A549 (cell line): ENCODE data around the gene MT1A. TPM values are rescaled to one million over a fixed set of nuclear protein-coding genes. Genes with fewer than 3 reads are reported as not detected.

ENCODE experiments used
- ATAC-seq, 2 experiments: fragments of 200-7000 bp in 1 of 2; fragments of >200 bp in 1 of 2; cut with Nextera tagmentation in 1 of 2; cut with Tn5 transposase in 1 of 2; 3 replicates each; pipeline versions ENCODE4 v1.8.0 to v1.9.1; 2018 to 2020; ENCODE audit warnings: mild to moderate bottlenecking in 1 of 2, moderate library complexity in 1 of 2
- CTCF ChIA-PET: fragments of 300-600 bp; sonication (Branson Sonifier 250); formaldehyde crosslinking; extraction: SDS; loops from one replicate; lab custom pipeline; 2021; ENCODE audit warnings: antibody characterized with exemption, inconsistent platforms; lab: Yijun Ruan, JAX
- POLR2A ChIA-PET: fragments of 350-600 bp; formaldehyde crosslinking; extraction: SDS; loops from one replicate; lab custom pipeline; 2021; ENCODE audit warnings: antibody characterized with exemption, inconsistent platforms; lab: Yijun Ruan, JAX
- DNase-seq, 2 experiments: peaks; one replicate each; pipeline versions ENCODE4 v3.0.0 to v3.0.0-alpha.2; 2011 to 2016; ENCODE audit warnings: low read depth in 1 of 2, low spot score in 1 of 2
- FAIRE-seq: peaks from 2 replicates; lab custom pipeline; 2011; peaks lifted over from hg19 to GRCh38; lab: Jason Lieb, UNC
- H3K27ac ChIP-seq, 2 experiments: fragments of >200 bp; sonication (Bioruptor Twin); formaldehyde crosslinking; 3 replicates each; pipeline ENCODE4 v1.5.1; 2016 to 2017
- H3K4me1 ChIP-seq: fragments of >200 bp; sonication (Bioruptor Twin); formaldehyde crosslinking; 3 replicates; pipeline ENCODE4 v1.6.1; 2016
- H3K4me2 ChIP-seq: fragments of >200 bp; sonication (Bioruptor Twin); formaldehyde crosslinking; 3 replicates; pipeline ENCODE4 v1.6.1; 2016
- H3K4me3 ChIP-seq: fragments of >200 bp; sonication (Bioruptor Twin); formaldehyde crosslinking; 3 replicates; pipeline ENCODE4 v1.5.1; 2016
- H3K9me3 ChIP-seq: fragments of >200 bp; sonication (Bioruptor Twin); formaldehyde crosslinking; 3 replicates; pipeline ENCODE4 v1.6.1; 2016
- EHF ChIP-seq: fragments of 250-450 bp; sonication (Bioruptor Pico); IDR thresholded peaks from 2 replicates; pipeline ENCODE4 v1.5.0; 2020; ENCODE audit warnings: mild to moderate bottlenecking
- JUN ChIP-seq, 2 experiments: fragments of >200 bp; sonication (Bioruptor Twin); formaldehyde crosslinking; IDR thresholded peaks; 2 replicates in 1 of 2; 3 replicates in 1 of 2; pipeline ENCODE4 v1.6.1; 2016 to 2017
- MAFK ChIP-seq: fragments of 450-650 bp; IDR thresholded peaks from 2 replicates; pipeline ENCODE4 v1.6.1; 2014; ENCODE audit not compliant: partially characterized antibody
- NFE2L2 ChIP-seq: fragments of 150-350 bp; conservative IDR thresholded peaks from 2 replicates; pipeline ENCODE4 v1.6.1; 2014; ENCODE audit warnings: low read length
- NR3C1 ChIP-seq: fragments of >200 bp; sonication (Bioruptor Twin); formaldehyde crosslinking; IDR thresholded peaks from 3 replicates; pipeline ENCODE4 v1.6.1; 2017
- POLR2A ChIP-seq: IDR thresholded peaks from 2 replicates; pipeline ENCODE4 v1.6.1; 2012; ENCODE audit warnings: mild to moderate bottlenecking, low read length
- RCOR1 ChIP-seq: fragments of 150-350 bp; IDR thresholded peaks from 2 replicates; pipeline ENCODE4 v1.6.1; 2014; ENCODE audit warnings: antibody characterized with exemption, low read length, low read depth
- RNF2 ChIP-seq: fragments of 200-600 bp; sonication (generic); IDR thresholded peaks from 2 replicates; pipeline ENCODE4 v1.6.1; 2016; ENCODE audit warnings: low read depth, mild to moderate bottlenecking, antibody characterized with exemption, moderate library complexity, borderline replicate concordance
- SMC3 ChIP-seq: fragments of >200 bp; sonication (Bioruptor Twin); formaldehyde crosslinking; IDR thresholded peaks from 3 replicates; pipeline ENCODE4 v1.6.1; 2018; ENCODE audit warnings: inconsistent platforms
- SREBF2 ChIP-seq: fragments of 450-650 bp; IDR thresholded peaks from 2 replicates; pipeline ENCODE4 v1.6.1; 2014; ENCODE audit warnings: mild to moderate bottlenecking, moderate library complexity
- ZNF302 ChIP-seq: fragments of 250-450 bp; sonication (Bioruptor Pico); IDR thresholded peaks from 2 replicates; pipeline ENCODE4 v1.9.0; 2021; ENCODE audit warnings: inconsistent platforms, mild to moderate bottlenecking, moderate library complexity
- WGBS: methylation state at CpG from one replicate; pipeline ENCODE4 v1.1.6; 2017; ENCODE audit errors: missing lambda C conversion rate; 5-methylcytosine and 5-hydroxymethylcytosine counted together
- polyA plus RNA-seq, 4 experiments: library from polyadenylated mRNA; depleted of rRNA in 3 of 4; stranded (reverse); fragments of >200 nt; fragmentation: RNase III in 1 of 4; extraction: RNeasy Plus Mini Kit Qiagen cat#74134 plus additional on column Dnase treatment in 1 of 4; gene quantifications; 2 replicates in 3 of 4; 3 replicates in 1 of 4; pipeline ENCODE4 v1.2.3, GENCODE V29; 2011 to 2017
- TF ChIP-seq, protein P1 (sequence below): IDR thresholded peaks from 2 replicates; pipeline ENCODE4 v1.6.1; 2012
- TF ChIP-seq, protein P2 (sequence below): fragments of >200 bp; sonication (Bioruptor Twin); formaldehyde crosslinking; IDR thresholded peaks from 2 replicates; pipeline ENCODE4 v1.6.1; 2016
- TF ChIP-seq, protein P3 (sequence below): fragments of 150-350 bp; IDR thresholded peaks from 2 replicates; pipeline ENCODE4 v1.6.1; 2014; ENCODE audit warnings: low read depth, mild to moderate bottlenecking, low read length
- TF ChIP-seq, protein P4 (sequence below): fragments of 250-450 bp; sonication (Bioruptor Pico); IDR thresholded peaks from 2 replicates; pipeline ENCODE4 v1.5.0; 2021; ENCODE audit warnings: mild to moderate bottlenecking, moderate library complexity, borderline replicate concordance

Gene MT1A
- polyA plus RNA-seq, 2 of the 4 experiments (the other 2 are of a cell fraction): 5.3 to 12.8 TPM

DNA sequence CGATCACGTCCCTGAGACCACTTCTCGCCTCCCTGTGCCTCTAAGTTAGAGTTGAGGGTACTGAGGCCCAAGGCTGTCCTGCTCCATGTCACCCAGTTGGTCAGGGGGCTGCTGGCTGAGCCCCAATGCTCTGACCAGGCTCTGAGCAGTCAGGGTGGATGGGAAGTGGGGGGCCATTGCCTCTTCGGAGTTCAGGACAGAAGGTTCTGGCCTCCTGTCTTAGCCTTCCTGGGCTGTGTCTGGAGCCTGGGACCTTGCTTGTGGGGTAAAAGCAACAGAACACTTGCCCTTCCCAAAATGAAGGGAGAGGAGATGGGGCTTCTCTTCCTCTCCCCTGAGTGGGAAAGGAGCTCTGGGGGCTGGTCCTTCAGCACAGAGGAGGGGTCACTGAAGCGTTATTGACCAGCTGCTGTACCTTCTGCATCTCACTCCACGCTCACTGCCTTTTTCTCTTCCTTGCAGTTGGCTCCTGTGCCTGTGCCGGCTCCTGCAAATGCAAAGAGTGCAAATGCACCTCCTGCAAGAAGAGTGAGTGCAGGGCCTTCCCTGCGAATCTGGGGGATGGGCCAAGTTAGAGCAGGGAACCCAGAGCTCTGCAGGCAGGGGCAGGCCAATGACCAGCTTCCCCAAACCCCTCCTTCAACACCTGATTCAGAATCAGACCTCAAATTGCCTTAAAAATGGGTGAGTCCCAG, 44.4 kb downstream of the MT1A start:
- TF ChIP-seq EHF (CRISPR knock-in tag) (no peak), SMC3 (no peak), RCOR1 (no peak), RNF2 (no peak), ZNF302 (CRISPR knock-in tag) (no peak), NFE2L2 (no peak)
- TF ChIP-seq, protein P1, sequence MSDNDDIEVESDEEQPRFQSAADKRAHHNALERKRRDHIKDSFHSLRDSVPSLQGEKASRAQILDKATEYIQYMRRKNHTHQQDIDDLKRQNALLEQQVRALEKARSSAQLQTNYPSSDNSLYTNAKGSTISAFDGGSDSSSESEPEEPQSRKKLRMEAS: no peak
- Histone ChIP-seq H3K27ac (peak overlapping the region; percentile 84 to 85), H3K9me3 (peaks cover 4% of the 10 kb centered on the region; the same call in 1 of the 3 replicates), H3K4me1 (peaks cover 9% of the 10 kb centered on the region; the same call in 2 of the 3 replicates), H3K4me3 (peak overlapping the region; percentile 60), H3K4me2 (peak overlapping the region; percentile 88)
- POLR2A ChIA-PET: interaction anchor here (0.7 to 6.5 kb wide), 18 partner anchors 9 to 232 kb away, joined by 3 to 185 read pairs (median 5); partner anchors contain the start of genes MT1A, MT1F, MT2A and NUDT21
- ATAC-seq: peak; percentile 17 to 19; a peak in 5 of 6 replicates
- FAIRE-seq: no peak
- WGBS: 19% methylated on average over 7 of the region's 8 CpGs
- CTCF ChIA-PET: interaction anchor here (0.7 to 6.2 kb wide), 9 partner anchors 9 to 82 kb away, joined by 3 to 42 read pairs (median 4); partner anchors contain the start of gene MT2A
- DNase-seq: no peak

DNA sequence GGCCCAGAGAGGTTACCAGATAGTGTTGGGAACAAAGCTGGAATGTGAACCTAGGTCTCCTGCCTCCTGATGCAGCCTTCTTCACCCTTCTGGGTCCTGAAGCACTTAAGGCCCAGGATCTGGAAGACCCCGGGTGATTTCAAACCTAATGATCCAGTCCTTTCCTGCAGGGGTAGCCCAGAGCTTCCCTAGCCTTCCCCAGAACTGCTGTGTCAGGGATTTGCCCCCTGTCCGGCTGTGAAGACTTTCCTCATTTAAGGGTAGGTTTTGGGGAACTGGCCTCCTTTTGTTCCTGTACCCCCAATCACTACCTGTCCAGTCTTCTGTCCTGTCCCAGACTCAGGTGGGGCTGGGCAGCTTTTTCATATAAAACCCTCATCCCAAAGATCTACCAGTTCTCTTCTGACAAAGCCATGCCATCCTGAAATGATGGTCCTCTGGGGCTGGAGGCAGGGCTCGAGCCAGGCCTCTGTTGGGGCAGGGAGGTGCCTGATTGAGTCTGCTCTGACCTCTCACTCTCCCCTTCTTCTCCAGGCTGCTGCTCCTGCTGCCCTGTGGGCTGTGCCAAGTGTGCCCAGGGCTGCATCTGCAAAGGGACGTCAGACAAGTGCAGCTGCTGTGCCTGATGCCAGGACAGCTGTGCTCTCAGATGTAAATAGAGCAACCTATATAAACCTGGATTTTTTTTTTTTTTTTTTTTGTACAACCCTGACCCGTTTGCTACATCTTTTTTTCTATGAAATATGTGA, 45.1 kb downstream of the MT1A start:
- Histone ChIP-seq H3K4me3 (peak overlapping the region; percentile 60), H3K4me2 (peak overlapping the region; percentile 88), H3K27ac (peak overlapping the region; percentile 84 to 85; a peak in 4 of 6 replicates), H3K4me1 (peaks cover 9% of the 10 kb centered on the region; the same call in 2 of the 3 replicates), H3K9me3 (peaks cover 4% of the 10 kb centered on the region; the same call in 1 of the 3 replicates)
- 79% methylated on average over 5 of the region's 5 CpGs for WGBS
- POLR2A ChIA-PET: interaction anchor here (0.7 to 6.5 kb wide), 14 partner anchors 8 to 155 kb away, joined by 3 to 185 read pairs (median 5); partner anchors contain the start of genes MT1A and MT2A
- TF ChIP-seq SREBF2: no peak
- peak; percentile 85 for TF ChIP-seq MAFK
- no peak for TF ChIP-seq NR3C1
- TF ChIP-seq, all 56 proteins: peak for 1
- no peak for DNase-seq
- CTCF ChIA-PET: interaction anchor here (0.6 to 6.2 kb wide), 9 partner anchors 8 to 83 kb away, joined by 3 to 42 read pairs (median 4); partner anchors contain the start of gene MT2A
- no peak for ATAC-seq
- no peak for FAIRE-seq

DNA sequence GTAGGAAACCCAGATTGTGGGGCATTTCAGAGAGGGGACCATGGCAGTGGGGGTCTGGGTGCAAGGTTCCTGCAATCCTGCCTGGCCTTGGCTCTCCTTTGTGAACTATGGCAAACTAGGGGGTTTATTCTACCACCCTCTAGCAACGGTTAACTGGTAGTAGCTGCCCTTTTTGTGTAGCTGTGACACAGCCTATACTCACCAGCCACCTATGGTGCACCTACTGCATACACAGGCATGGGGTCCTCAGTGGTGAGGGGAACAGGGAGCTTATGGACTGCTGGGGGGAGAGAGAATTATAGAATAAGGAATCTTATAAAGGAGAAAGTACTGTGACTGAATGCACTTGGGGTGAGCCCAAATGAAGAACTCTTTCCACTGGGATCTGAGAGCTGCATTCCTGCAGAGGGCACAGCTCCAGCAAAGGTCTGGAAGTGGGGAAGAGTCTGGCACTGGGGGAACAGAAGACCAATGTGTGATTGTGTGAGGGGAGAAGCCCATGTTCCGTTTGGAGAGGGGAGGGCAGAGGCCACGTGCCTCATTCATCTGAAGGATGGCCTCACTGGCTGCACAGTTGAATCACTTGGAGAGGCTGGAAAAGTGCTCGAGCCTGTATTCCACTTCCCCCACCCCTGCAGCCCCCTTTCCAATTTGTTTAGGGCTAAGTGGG, 45.9 kb downstream of the MT1A start:
- CTCF ChIA-PET: interaction anchor here (0.8 to 6.2 kb wide), 7 partner anchors 7 to 84 kb away, joined by 3 to 42 read pairs (median 4); partner anchors contain the start of gene MT1G
- Histone ChIP-seq H3K4me2 (peak overlapping the region; percentile 88; the same call in 2 of the 3 replicates), H3K9me3 (peaks cover 4% of the 10 kb centered on the region; the same call in 1 of the 3 replicates), H3K4me1 (peaks cover 14% of the 10 kb centered on the region), H3K4me3 (no peak overlapping the region), H3K27ac (no peak overlapping the region)
- FAIRE-seq (no peak), DNase-seq (no peak), ATAC-seq (no peak)
- POLR2A ChIA-PET: interaction anchor here (0.5 to 6.5 kb wide), 4 partner anchors 7 to 76 kb away, joined by 3 to 185 read pairs (median 10); partner anchors contain the start of gene MT2A
- WGBS: 50% methylated on average over 4 of the region's 4 CpGs
- TF ChIP-seq, protein P2, sequence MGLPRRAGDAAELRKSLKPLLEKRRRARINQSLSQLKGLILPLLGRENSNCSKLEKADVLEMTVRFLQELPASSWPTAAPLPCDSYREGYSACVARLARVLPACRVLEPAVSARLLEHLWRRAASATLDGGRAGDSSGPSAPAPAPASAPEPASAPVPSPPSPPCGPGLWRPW: no peak
- TF ChIP-seq POLR2A (no peak), JUN (IDR thresholded peaks at IDR 0.05) (0 out of 5 replicates have a peak, but pooled peaks of 1 of the 2 experiments have one; percentile 23), RCOR1 (no peak)
- TF ChIP-seq, protein P3, sequence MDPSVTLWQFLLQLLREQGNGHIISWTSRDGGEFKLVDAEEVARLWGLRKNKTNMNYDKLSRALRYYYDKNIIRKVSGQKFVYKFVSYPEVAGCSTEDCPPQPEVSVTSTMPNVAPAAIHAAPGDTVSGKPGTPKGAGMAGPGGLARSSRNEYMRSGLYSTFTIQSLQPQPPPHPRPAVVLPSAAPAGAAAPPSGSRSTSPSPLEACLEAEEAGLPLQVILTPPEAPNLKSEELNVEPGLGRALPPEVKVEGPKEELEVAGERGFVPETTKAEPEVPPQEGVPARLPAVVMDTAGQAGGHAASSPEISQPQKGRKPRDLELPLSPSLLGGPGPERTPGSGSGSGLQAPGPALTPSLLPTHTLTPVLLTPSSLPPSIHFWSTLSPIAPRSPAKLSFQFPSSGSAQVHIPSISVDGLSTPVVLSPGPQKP: no peak
- TF ChIP-seq, protein P4, sequence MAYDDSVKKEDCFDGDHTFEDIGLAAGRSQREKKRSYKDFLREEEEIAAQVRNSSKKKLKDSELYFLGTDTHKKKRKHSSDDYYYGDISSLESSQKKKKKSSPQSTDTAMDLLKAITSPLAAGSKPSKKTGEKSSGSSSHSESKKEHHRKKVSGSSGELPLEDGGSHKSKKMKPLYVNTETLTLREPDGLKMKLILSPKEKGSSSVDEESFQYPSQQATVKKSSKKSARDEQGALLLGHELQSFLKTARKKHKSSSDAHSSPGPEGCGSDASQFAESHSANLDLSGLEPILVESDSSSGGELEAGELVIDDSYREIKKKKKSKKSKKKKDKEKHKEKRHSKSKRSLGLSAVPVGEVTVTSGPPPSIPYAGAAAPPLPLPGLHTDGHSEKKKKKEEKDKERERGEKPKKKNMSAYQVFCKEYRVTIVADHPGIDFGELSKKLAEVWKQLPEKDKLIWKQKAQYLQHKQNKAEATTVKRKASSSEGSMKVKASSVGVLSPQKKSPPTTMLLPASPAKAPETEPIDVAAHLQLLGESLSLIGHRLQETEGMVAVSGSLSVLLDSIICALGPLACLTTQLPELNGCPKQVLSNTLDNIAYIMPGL: no peak
